Measurements from ENCODE around the gene SPACA4. TPM values are rescaled to one million over a fixed set of nuclear protein-coding genes. Genes with fewer than 3 reads are reported as not detected.

The SPACA4 gene
- total RNA-seq, 1 experiment from 2014 or later: not detected

DNA sequence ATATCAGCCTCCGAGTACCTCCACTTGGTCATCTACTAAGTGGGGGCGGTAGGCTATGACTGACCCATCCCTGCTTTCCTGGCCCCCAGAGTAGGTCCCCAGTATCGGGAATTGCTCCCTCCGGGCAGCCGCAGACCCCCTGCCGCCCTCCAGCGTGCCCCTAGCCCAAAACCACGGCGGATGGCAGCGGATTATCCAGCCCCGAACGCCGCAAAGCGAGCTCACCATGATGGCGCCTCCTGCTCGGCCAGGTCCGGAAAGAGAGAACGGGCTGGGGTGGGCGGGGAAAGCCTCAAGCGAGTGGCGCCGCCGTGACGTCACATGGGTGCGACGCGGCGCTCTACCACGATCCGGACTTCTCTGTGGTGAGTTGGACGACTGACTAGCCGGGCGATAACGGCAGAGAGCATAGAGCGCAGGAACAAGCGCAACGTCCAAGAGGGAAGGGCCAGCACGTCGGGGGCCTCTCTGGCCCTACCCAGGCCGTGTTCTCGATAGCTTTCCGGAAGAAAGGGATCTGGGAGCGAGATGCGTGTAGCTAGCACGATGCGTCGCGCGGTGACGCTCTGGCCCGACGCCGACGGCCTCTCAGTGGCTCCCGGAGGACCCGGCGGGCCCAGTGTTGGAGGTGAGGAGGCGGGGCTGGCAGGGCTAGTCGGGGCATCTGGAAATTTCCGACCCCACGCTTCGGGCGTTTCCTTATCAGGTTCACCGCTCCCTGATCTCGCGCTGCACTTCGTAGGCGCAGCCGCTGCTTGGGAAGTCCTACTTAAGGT lies 12.6 kb downstream of the SPACA4 start, which contains the start of the genes RPL18 and SPHK2:
RPL18 (minus strand) TSS at position 263 of the 776 bp plus-strand sequence; CDS start at position 228, 35 bp downstream.
SPHK2 (plus strand) TSS at position 591 of the 776 bp plus-strand sequence. CDS start 1,009 bp downstream, outside the sequence.
- Histone ChIP-seq H3K27me3 (ENCODE audit: control insufficient read depth, insufficient read depth, low read length) (no peaks in the 10 kb centered on the region), H3K27ac (ENCODE audit: low read length) (peak within 1 kb of the TSS; percentile 98), H3K4me1 (ENCODE audit: control insufficient read depth, insufficient read depth, low read length) (peaks cover 42% of the 10 kb centered on the region), H3K36me3 (ENCODE audit: control insufficient read depth, insufficient read depth, low read length) (peaks cover 11% of the 10 kb centered on the region), H3K4me3 (ENCODE audit: low read depth in 2 of 2, low read length in 2 of 2) (peak within 1 kb of the TSS; percentile 96 to 99), H3K9me3 (ENCODE audit: control insufficient read depth, insufficient read depth, low read depth, low read length) (no peaks in the 10 kb centered on the region)
- no TSS peak for BruUV-seq (replicated peaks)
- peak; percentile 91 for ATAC-seq
- ChIA-PET POLR2A (interaction anchor here (0.5 to 0.9 kb wide), 5 partner anchors 10 to 449 kb away, joined by 3 to 14 read pairs (median 4); no protein-coding TSS in a partner anchor), CTCF (no interaction called here)
- intact Hi-C loops (cut with micrococcal nuclease; ENCODE audit: unreplicated experiment) (no loop called here), in situ Hi-C loops (cut with HindIII; ENCODE audit: low pct_unique_long_range_greater_than_20kb, low sequenced_read_pairs) (no loop called here)
- DNase-seq (ENCODE audit: low read depth, low spot score): peak; percentile 88
- TF ChIP-seq TCF7L2 (IDR thresholded peaks at IDR 0.05; ENCODE audit: low read depth, low read length) (peak; percentile 38), POLR2AphosphoS5 (IDR thresholded peaks at IDR 0.05; ENCODE audit: low read depth, low read length) (peak; percentile 95), SIN3A (IDR thresholded peaks at IDR 0.05; ENCODE audit: borderline replicate concordance, insufficient read depth, low read depth, low read length) (peak; percentile 56; the same call in 1 of the 2 replicates)
- TF ChIP-seq, protein P1, sequence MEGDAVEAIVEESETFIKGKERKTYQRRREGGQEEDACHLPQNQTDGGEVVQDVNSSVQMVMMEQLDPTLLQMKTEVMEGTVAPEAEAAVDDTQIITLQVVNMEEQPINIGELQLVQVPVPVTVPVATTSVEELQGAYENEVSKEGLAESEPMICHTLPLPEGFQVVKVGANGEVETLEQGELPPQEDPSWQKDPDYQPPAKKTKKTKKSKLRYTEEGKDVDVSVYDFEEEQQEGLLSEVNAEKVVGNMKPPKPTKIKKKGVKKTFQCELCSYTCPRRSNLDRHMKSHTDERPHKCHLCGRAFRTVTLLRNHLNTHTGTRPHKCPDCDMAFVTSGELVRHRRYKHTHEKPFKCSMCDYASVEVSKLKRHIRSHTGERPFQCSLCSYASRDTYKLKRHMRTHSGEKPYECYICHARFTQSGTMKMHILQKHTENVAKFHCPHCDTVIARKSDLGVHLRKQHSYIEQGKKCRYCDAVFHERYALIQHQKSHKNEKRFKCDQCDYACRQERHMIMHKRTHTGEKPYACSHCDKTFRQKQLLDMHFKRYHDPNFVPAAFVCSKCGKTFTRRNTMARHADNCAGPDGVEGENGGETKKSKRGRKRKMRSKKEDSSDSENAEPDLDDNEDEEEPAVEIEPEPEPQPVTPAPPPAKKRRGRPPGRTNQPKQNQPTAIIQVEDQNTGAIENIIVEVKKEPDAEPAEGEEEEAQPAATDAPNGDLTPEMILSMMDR (IDR thresholded peaks at IDR 0.05): no peak
- TF ChIP-seq, protein P2, sequence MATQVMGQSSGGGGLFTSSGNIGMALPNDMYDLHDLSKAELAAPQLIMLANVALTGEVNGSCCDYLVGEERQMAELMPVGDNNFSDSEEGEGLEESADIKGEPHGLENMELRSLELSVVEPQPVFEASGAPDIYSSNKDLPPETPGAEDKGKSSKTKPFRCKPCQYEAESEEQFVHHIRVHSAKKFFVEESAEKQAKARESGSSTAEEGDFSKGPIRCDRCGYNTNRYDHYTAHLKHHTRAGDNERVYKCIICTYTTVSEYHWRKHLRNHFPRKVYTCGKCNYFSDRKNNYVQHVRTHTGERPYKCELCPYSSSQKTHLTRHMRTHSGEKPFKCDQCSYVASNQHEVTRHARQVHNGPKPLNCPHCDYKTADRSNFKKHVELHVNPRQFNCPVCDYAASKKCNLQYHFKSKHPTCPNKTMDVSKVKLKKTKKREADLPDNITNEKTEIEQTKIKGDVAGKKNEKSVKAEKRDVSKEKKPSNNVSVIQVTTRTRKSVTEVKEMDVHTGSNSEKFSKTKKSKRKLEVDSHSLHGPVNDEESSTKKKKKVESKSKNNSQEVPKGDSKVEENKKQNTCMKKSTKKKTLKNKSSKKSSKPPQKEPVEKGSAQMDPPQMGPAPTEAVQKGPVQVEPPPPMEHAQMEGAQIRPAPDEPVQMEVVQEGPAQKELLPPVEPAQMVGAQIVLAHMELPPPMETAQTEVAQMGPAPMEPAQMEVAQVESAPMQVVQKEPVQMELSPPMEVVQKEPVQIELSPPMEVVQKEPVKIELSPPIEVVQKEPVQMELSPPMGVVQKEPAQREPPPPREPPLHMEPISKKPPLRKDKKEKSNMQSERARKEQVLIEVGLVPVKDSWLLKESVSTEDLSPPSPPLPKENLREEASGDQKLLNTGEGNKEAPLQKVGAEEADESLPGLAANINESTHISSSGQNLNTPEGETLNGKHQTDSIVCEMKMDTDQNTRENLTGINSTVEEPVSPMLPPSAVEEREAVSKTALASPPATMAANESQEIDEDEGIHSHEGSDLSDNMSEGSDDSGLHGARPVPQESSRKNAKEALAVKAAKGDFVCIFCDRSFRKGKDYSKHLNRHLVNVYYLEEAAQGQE (IDR thresholded peaks at IDR 0.05; ENCODE audit: insufficient read depth in 1 of 2, low read depth in 2 of 2, low read length in 1 of 2): no peak

DNA sequence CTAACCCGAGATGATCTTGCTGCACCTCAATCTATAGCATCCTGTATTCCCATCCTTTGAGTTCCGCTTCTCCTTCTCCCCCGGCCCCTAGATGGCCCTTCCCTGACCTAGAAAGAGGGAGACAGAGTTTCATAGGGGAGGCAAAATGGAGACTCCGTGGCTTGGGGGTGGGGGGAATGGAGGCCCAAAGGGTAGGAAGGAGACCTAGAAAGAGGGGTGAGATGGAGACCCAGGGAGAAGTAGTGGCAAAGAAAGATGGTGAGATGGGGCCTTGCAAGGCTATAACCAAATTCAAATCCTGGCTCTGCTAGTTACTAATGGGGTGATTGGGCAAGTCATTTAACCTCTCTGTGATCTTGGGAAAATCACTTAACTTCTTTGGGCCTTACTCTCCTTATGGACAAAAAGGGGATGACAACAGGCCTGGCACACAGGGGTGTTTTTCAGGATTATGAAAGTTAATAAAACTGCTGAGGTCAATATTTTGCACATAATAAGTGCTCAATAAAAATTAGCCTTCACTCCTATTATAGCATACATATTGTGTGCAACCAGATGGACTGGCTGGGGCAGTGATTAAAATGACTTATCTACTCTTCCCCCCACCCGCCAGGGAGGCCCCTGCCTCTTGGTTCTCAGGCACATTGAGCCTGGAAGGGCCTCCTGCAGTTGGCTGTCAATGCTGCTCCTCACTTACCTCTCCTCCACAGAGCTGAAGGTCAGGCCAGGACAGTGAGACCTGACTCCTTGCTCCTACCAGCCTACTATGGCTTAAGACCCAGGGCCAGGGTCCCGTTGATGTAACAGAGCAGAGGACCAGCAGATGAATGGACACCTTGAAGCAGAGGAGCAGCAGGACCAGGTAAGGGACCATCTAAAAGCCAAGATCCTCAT lies 13.4 kb downstream of the SPACA4 start:
- Histone ChIP-seq H3K4me3 (ENCODE audit: low read depth in 2 of 2, low read length in 2 of 2) (peak overlapping the region; percentile 96 to 99), H3K36me3 (ENCODE audit: control insufficient read depth, insufficient read depth, low read length) (peaks cover 11% of the 10 kb centered on the region), H3K4me1 (ENCODE audit: control insufficient read depth, insufficient read depth, low read length) (peaks cover 34% of the 10 kb centered on the region), H3K27me3 (ENCODE audit: control insufficient read depth, insufficient read depth, low read length) (no peaks in the 10 kb centered on the region), H3K9me3 (ENCODE audit: control insufficient read depth, insufficient read depth, low read depth, low read length) (no peaks in the 10 kb centered on the region), H3K27ac (ENCODE audit: low read length) (peak overlapping the region; percentile 98)
- TSS peak; percentile 90 for BruUV-seq (replicated peaks)
- intact Hi-C loops (cut with micrococcal nuclease; ENCODE audit: unreplicated experiment): no loop called here
- POLR2A ChIA-PET: interaction anchor here (0.5 to 0.9 kb wide), 3 partner anchors 11 to 332 kb away, joined by 3 to 14 read pairs (median 3); no protein-coding TSS in a partner anchor
- DNase-seq (ENCODE audit: low read depth, low spot score): no peak
- CTCF ChIA-PET: no interaction called here
- in situ Hi-C loops (cut with HindIII; ENCODE audit: low pct_unique_long_range_greater_than_20kb, low sequenced_read_pairs): no loop called here
- TF ChIP-seq SIN3A (IDR thresholded peaks at IDR 0.05; ENCODE audit: borderline replicate concordance, insufficient read depth, low read depth, low read length) (no peak), TCF7L2 (IDR thresholded peaks at IDR 0.05; ENCODE audit: low read depth, low read length) (no peak), POLR2AphosphoS5 (IDR thresholded peaks at IDR 0.05; ENCODE audit: low read depth, low read length) (no peak)
- TF ChIP-seq, protein P1 (IDR thresholded peaks at IDR 0.05): no peak
- TF ChIP-seq, protein P2 (IDR thresholded peaks at IDR 0.05; ENCODE audit: insufficient read depth in 1 of 2, low read depth in 2 of 2, low read length in 1 of 2): no peak
- ATAC-seq: no peak
